Neural cell (in vitro differentiated cells): ENCODE measurements around the gene ETFB.

ENCODE experiments used
- EP300 ChIP-seq: fragments of 450-650 bp; conservative IDR thresholded peaks from 2 replicates; pipeline ENCODE4 v1.6.1; 2014; ENCODE audit warnings: antibody characterized with exemption, mild to moderate bottlenecking, moderate library complexity; ENCODE audit not compliant: poor library complexity, severe bottlenecking
- POLR2AphosphoS5 ChIP-seq: IDR thresholded peaks from 2 replicates; pipeline ENCODE4 v1.6.1; 2012
- RAD21 ChIP-seq: fragments of 450-650 bp; conservative IDR thresholded peaks from 2 replicates; pipeline ENCODE4 v1.6.1; 2014; ENCODE audit warnings: antibody characterized with exemption, mild to moderate bottlenecking, moderate library complexity
- SMC3 ChIP-seq: fragments of 450-650 bp; conservative IDR thresholded peaks from 2 replicates; pipeline ENCODE4 v1.6.1; 2014; ENCODE audit warnings: antibody characterized with exemption, mild to moderate bottlenecking, moderate library complexity; ENCODE audit not compliant: poor library complexity
- TAF1 ChIP-seq: IDR thresholded peaks from 2 replicates; pipeline ENCODE4 v1.6.1; 2012; ENCODE audit warnings: low read depth
- TF ChIP-seq, protein P1 (sequence below): fragments of 450-650 bp; IDR thresholded peaks from 2 replicates; pipeline ENCODE4 v1.5.1; 2014; ENCODE audit warnings: antibody characterized with exemption, mild to moderate bottlenecking, moderate library complexity; ENCODE audit not compliant: poor library complexity, severe bottlenecking
- TF ChIP-seq, protein P2 (sequence below): IDR thresholded peaks from 2 replicates; pipeline ENCODE4 v1.6.1; 2012; ENCODE audit warnings: borderline replicate concordance

DNA sequence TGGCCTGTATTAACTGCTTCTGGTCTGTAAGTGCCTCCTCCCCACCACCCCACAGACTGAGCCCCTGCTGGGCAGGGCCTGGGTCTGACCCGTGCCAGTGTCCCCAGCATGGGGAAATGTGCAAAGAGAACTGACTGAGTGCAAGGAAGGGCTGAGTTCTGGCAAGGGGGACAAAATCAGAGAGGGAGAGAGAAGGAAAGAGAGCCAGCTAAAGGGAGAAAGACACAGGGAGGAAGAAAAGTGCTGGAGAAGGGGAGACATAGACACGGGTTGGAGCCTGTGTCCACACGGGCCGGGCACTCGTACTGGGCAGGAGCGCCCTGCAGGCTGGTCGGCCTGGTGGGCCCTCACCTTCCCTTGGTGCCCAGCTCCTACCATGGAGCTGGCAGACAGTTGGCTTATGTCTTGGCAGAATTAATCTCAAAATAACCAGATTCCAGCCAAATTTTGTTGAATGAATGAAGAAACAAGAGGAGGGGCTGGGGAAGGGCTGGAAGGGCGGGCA is 5.0 kb upstream of the ETFB start:
- TF ChIP-seq, protein P1, sequence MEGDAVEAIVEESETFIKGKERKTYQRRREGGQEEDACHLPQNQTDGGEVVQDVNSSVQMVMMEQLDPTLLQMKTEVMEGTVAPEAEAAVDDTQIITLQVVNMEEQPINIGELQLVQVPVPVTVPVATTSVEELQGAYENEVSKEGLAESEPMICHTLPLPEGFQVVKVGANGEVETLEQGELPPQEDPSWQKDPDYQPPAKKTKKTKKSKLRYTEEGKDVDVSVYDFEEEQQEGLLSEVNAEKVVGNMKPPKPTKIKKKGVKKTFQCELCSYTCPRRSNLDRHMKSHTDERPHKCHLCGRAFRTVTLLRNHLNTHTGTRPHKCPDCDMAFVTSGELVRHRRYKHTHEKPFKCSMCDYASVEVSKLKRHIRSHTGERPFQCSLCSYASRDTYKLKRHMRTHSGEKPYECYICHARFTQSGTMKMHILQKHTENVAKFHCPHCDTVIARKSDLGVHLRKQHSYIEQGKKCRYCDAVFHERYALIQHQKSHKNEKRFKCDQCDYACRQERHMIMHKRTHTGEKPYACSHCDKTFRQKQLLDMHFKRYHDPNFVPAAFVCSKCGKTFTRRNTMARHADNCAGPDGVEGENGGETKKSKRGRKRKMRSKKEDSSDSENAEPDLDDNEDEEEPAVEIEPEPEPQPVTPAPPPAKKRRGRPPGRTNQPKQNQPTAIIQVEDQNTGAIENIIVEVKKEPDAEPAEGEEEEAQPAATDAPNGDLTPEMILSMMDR, result no peak
- TF ChIP-seq, protein P2, sequence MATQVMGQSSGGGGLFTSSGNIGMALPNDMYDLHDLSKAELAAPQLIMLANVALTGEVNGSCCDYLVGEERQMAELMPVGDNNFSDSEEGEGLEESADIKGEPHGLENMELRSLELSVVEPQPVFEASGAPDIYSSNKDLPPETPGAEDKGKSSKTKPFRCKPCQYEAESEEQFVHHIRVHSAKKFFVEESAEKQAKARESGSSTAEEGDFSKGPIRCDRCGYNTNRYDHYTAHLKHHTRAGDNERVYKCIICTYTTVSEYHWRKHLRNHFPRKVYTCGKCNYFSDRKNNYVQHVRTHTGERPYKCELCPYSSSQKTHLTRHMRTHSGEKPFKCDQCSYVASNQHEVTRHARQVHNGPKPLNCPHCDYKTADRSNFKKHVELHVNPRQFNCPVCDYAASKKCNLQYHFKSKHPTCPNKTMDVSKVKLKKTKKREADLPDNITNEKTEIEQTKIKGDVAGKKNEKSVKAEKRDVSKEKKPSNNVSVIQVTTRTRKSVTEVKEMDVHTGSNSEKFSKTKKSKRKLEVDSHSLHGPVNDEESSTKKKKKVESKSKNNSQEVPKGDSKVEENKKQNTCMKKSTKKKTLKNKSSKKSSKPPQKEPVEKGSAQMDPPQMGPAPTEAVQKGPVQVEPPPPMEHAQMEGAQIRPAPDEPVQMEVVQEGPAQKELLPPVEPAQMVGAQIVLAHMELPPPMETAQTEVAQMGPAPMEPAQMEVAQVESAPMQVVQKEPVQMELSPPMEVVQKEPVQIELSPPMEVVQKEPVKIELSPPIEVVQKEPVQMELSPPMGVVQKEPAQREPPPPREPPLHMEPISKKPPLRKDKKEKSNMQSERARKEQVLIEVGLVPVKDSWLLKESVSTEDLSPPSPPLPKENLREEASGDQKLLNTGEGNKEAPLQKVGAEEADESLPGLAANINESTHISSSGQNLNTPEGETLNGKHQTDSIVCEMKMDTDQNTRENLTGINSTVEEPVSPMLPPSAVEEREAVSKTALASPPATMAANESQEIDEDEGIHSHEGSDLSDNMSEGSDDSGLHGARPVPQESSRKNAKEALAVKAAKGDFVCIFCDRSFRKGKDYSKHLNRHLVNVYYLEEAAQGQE, result no peak
- TF ChIP-seq EP300, result no peak
- TF ChIP-seq RAD21, result no peak
- TF ChIP-seq POLR2AphosphoS5, result no peak
- no peak for TF ChIP-seq TAF1
- TF ChIP-seq SMC3, result no peak
